ENCODE results near the gene ZDHHC7. TPM values are rescaled to one million over a fixed set of nuclear protein-coding genes. Genes with fewer than 3 reads are reported as not detected.

Gene ZDHHC7
- total RNA-seq, 2 experiments from 2014 or later: 28.1 to 28.7 TPM

DNA sequence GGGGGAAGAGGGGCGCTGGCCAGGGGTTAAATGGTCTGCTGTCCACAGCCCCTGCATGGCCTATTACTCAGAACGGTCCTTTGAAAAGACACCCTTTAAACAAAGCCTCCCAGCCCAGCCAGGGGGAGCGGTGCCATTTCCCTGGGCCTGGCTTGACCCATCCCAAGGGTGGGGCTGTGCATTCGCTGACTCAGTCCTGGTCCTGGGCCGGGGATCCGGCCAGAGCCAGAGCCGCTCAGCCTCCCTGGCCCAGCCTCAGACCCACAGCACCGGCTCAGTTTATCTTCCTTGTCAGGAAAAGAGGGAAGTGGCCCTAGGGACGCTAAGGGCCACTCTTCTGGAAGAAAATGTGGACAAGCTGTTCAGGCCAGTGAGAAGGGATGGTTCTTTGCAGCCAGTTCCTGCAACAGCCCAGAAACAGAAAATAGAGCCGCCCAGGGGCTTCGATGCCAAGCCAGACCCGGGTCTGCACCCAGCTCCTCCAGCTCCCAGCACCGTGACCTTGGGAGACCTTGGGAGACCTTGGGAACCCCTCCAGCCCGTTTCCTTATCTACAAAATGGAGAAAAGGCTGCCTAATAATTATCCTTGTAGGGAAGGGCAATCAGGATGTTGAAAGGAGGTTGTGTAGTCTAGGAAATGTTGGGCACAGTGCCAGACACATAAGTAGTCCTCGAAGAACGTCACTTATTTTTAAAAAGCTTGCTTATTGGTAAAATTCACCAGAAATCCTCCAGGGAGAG, 82.5 kb downstream of the ZDHHC7 start:
- DNase-seq: no peak
- ATAC-seq: no peak
- Mint-ChIP-seq H3K9me3 (ENCODE audit: insufficient read depth) (no peaks in the 10 kb centered on the region), H3K36me3 (ENCODE audit: low read depth) (no peaks in the 10 kb centered on the region), H3K27me3 (ENCODE audit: low read depth) (no peaks in the 10 kb centered on the region), H3K4me3 (no peak overlapping the region), H3K27ac (no peak overlapping the region), H3K4me1 (ENCODE audit: low read depth) (no peaks in the 10 kb centered on the region)
- ChIA-PET CTCF (interaction anchor here (1.3 to 2.5 kb wide), 3 partner anchors 24 to 202 kb away, joined by 3 to 8 read pairs (median 4); no protein-coding TSS in a partner anchor), POLR2A (interaction anchor here (0.6 kb wide), 1 partner anchor 734 kb away, joined by 5 read pairs; no protein-coding TSS in a partner anchor)

DNA sequence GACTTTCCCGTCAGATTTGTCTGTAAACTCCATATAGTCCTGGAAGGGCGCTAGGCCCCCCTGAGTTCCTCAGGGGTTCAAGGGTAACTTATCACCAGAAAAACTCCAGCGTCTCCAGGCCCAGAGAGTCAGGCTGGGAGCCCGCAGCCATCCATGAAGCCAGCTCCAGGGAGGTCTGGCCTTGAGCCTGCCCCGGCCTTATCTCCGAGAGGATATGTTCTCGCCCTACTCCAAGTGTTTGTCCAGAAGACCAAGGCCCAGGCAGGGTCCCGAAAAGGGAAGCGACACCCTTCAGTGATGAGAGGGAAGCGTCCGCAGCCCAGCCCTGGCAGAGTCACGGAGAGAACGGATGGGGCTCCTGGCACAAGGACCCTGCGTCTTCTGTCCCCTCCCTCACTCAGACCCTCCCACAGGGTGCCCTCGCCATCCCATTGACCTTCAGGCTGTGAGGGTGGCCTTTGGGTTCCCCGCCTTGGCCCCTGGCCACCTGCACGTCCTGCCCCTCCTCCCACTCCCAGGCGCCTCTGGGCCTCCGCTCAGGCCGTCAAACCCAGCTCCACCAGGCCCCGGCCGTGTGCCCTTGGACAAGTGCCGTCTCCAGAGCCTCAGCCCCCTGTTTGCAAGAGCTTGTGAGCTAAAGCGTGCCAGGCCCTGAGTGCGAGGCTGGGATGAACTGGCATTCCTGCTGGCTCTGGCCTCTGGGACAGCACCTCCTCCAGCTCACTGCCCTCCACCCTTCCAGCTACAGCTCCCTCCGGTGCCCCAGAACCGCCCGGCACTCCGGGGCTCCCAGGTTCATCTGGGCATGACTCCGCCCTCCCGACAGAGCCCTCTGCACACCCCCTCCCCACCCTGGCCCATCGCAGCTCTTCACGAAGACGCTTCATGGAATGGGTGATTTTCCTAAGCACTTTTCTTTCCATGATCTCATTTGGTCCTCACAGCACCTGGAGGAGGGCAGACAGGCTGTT, 83.4 kb downstream of the ZDHHC7 start:
- H3K27me3 Mint-ChIP-seq (ENCODE audit: low read depth): no peaks in the 10 kb centered on the region
- CTCF ChIA-PET: interaction anchor here (1.1 to 2.5 kb wide), 3 partner anchors 25 to 108 kb away, joined by 3 to 9 read pairs (median 8); partner anchors contain the start of gene CRISPLD2

DNA sequence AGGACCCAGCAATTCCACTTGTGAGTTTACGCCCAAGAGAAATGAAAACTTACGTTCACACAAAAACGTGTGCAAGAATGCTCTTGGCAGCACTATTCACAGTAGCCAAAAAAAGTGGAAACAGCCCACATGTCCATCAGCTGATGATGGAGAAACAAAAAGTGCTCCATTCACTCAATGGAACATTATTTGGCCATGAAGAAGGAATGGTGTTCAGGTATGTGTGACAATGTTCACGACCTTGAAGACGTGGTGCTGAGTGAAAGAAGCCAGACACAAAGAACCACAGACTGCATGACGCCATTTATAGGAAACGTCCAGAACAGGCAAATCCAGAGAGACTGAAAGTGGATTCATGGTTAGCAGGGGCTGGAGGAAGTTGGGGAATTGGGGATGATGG, 84.9 kb downstream of the ZDHHC7 start:
- ATAC-seq: no peak

More for the DNA sequence above, 83.4 kb downstream of the ZDHHC7 start:
- ATAC-seq (no peak), DNase-seq (no peak)
- Mint-ChIP-seq H3K4me3 (no peak overlapping the region), H3K36me3 (ENCODE audit: low read depth) (no peaks in the 10 kb centered on the region), H3K4me1 (ENCODE audit: low read depth) (no peaks in the 10 kb centered on the region), H3K27ac (no peak overlapping the region), H3K9me3 (ENCODE audit: insufficient read depth) (no peaks in the 10 kb centered on the region)
- POLR2A ChIA-PET: interaction anchor here (0.6 kb wide), 1 partner anchor 733 kb away, joined by 5 read pairs; no protein-coding TSS in a partner anchor

DNA sequence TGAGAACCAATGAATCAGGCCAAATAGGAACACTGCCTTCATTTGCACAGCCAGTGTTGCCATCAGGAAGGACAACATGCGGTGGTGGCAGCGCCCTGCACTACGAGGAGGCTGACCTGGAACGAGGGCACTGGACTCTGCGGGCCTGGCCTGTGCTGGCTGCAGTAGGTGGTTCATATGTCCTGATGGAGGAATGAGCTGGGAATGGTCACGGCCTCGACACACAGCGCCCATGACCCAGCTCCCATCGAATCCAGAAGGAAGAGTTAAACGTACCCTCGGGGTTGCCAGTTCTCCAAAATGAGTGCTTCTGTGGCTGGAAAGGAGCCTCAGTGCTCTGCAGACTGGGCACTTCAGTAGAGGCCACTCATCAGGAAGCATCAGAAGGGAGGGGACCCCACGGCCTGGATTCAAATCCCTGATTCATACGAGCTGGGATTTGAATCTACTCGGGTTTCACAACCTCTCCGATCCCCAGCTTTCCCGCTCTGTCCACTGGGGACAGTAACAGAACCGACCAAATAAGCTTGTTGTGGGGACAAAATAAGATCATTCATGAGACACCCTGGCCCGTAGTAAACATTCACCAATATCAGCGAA, 85.5 kb downstream of the ZDHHC7 start:
- no peak for DNase-seq
- H3K4me3 Mint-ChIP-seq: no peak overlapping the region
- no peaks in the 10 kb centered on the region for H3K27me3 Mint-ChIP-seq (ENCODE audit: low read depth)
- ChIA-PET CTCF (interaction anchor here (0.8 to 3.1 kb wide), 6 partner anchors 14 to 608 kb away, joined by 3 to 15 read pairs (median 9); no protein-coding TSS in a partner anchor), POLR2A (no interaction called here)
- no peak overlapping the region for H3K27ac Mint-ChIP-seq
- H3K36me3 Mint-ChIP-seq (ENCODE audit: low read depth): no peaks in the 10 kb centered on the region
- ATAC-seq: no peak
- no peaks in the 10 kb centered on the region for H3K4me1 Mint-ChIP-seq (ENCODE audit: low read depth)
- no peaks in the 10 kb centered on the region for H3K9me3 Mint-ChIP-seq (ENCODE audit: insufficient read depth)

More for the DNA sequence above, 84.9 kb downstream of the ZDHHC7 start:
- Mint-ChIP-seq H3K9me3 (ENCODE audit: insufficient read depth) (no peaks in the 10 kb centered on the region), H3K4me3 (no peak overlapping the region), H3K36me3 (ENCODE audit: low read depth) (no peaks in the 10 kb centered on the region), H3K4me1 (ENCODE audit: low read depth) (no peaks in the 10 kb centered on the region), H3K27ac (no peak overlapping the region), H3K27me3 (ENCODE audit: low read depth) (no peaks in the 10 kb centered on the region)
- CTCF ChIA-PET: interaction anchor here (0.8 to 3.1 kb wide), 8 partner anchors 15 to 609 kb away, joined by 3 to 15 read pairs (median 6); partner anchors contain the start of gene CRISPLD2
- POLR2A ChIA-PET: no interaction called here
- DNase-seq: no peak

DNA sequence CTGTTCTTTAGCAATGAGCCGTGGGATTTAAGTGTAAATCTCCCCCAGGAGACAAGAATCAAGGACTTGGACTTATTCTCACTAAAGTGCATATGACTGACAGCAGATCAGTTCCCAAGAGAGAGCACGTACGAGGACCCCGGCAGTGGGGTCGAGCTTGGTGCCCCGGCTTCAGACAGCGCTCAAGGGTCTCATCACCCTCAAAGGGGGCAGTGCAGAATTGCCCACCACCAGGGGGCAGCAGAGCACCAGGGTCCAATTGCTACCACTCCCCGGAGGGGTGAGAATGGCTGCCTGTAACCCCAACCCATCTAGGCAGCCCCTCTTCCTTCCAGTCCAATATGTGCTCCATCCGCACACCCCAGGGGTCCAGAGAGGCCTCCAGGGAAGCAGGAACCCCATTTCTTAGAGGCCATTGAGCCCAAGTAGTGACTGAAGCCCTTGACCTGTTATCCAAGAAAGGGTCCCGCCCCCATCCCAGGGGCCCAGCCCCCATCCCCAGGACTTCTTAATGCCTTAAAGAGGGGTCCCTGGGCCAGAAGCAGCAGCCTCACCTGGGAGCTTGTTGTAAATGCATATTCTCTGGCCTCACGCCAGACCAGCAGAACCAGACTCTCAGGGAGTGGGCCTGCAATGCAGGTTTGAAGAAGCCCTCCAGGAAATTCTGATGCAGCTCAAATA, 86.1 kb downstream of the ZDHHC7 start:
- H3K27ac Mint-ChIP-seq: no peak overlapping the region
- ATAC-seq: peak; percentile 77

DNA sequence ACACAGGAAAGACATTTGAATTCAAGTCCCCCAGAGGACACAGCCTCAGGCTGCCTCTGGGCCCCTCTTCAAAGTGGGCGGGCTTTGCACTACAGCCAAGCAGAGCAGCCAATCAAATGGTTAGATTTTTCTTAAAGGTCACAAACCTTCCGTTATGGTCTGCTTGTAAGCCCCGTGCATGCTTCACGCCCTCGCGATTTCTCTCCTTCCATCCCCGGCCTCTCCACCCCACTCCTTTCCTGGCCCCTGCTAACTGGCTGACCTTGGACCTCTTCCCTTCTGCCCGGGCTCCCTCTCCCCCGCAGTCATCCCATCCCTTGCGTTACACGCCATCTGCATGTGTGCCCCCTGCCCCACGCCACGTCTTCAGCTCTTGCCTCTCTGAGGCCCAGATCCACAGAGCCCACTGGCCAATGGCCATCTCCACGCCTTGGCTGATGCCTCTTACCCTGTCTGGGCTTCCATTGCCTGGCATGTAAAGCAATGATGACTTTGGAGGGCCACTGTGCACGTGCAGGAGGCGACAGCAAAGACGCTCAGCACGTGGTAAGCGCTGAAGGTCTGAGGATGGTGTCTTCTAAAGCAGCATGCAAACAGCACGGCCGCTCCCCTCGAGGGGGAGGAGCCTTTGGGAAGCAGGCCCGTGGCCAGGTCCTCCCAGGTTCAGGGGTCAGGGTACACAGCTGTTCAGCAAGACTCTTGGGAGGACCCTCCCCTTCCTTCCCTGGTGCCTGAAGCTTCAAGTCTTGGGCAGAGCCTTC, 86.8 kb downstream of the ZDHHC7 start:
- Mint-ChIP-seq H3K9me3 (ENCODE audit: insufficient read depth) (no peaks in the 10 kb centered on the region), H3K4me3 (no peak overlapping the region), H3K36me3 (ENCODE audit: low read depth) (no peaks in the 10 kb centered on the region), H3K27me3 (ENCODE audit: low read depth) (peaks cover 2% of the 10 kb centered on the region), H3K4me1 (ENCODE audit: low read depth) (no peaks in the 10 kb centered on the region), H3K27ac (no peak overlapping the region)
- DNase-seq (no peak), ATAC-seq (no peak)
- CTCF ChIA-PET: interaction anchor here (0.5 to 3.1 kb wide), 6 partner anchors 11 to 170 kb away, joined by 3 to 15 read pairs (median 8); no protein-coding TSS in a partner anchor
- POLR2A ChIA-PET: no interaction called here

More for the DNA sequence above, 86.1 kb downstream of the ZDHHC7 start:
- no peaks in the 10 kb centered on the region for H3K4me1 Mint-ChIP-seq (ENCODE audit: low read depth)
- ChIA-PET CTCF (interaction anchor here (0.5 to 3.1 kb wide), 7 partner anchors 12 to 607 kb away, joined by 3 to 15 read pairs (median 3); no protein-coding TSS in a partner anchor), POLR2A (no interaction called here)
- peak; percentile 78 for DNase-seq
- no peaks in the 10 kb centered on the region for H3K36me3 Mint-ChIP-seq (ENCODE audit: low read depth)
- no peaks in the 10 kb centered on the region for H3K9me3 Mint-ChIP-seq (ENCODE audit: insufficient read depth)
- H3K4me3 Mint-ChIP-seq: no peak overlapping the region
- H3K27me3 Mint-ChIP-seq (ENCODE audit: low read depth): no peaks in the 10 kb centered on the region

Other genes with a start within 250 kb of the ZDHHC7 start
- gene CRISPLD2, start 191.6 kb downstream of the ZDHHC7 start, total RNA-seq: not detected
- gene KIAA0513, start 16.3 kb upstream of the ZDHHC7 start, total RNA-seq: 1 to 10 TPM; 8.1 to 9.1 TPM
- gene CIBAR2, start 100.9 kb upstream of the ZDHHC7 start, total RNA-seq: not detected

All from activated CD8-positive, alpha-beta T cell treated with anti-CD3 and anti-CD28 coated beads, Interleukin-2, amount 10 ng/mL, durations not matched to agents 7 days and 5 days (primary cell).